Renal pelvis (tissue), 4 donors: ENCODE results near the gene JHY. TPM values are rescaled to one million over a fixed set of nuclear protein-coding genes. Genes with fewer than 3 reads are reported as not detected.

Source experiments
- DNase-seq: peaks from one replicate; pipeline ENCODE4 v3.0.0-alpha.2; 2013
- polyA plus RNA-seq, 3 donors: library from polyadenylated mRNA; unstranded; fragments of 120-200 nt; gene quantifications; one replicate each; pipeline ENCODE4 v1.2.1, GENCODE V29; 2013; ENCODE audit not compliant: insufficient read length in 3 of 3

The JHY gene
- polyA plus RNA-seq, 3 donors, result 11.0 to 12.5 (median 11.4) TPM

DNA sequence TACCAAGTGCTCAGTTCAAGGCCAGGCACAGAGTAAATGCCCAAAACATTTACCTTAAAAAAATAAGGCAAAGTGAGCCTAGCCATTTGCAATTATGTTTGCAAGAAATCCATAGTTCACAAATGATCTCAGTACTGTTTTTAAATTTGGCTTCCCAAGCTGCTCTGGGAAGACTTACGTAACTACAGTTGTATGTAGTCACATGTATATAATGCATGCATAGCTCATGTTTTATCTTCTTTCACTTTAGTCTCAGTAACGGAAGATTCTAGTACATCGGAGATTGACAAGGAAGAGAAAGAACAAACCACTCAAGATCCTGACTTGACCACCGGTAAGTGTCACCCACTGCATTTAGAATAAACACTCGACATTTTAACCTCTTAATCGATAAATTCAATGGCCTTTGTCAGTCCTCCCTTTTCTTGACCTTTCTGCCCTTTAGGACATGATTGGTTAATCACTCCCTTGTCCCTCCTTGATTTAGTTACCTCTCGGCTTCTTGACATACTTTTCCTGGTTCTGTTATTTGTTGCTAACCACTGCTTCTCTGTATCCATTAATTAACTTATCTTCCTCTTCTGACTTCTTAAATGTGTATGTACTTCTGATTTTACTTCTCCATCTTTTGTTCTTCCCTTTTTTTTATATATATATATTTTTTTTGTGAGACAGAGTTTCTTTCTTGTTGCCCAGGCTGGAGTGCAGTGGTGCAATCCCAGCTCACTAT is 18.0 kb upstream of the JHY start:
- DNase-seq, result no peak

GRCh38 chr11:122869622-122870021 is 12.9 kb upstream of the JHY start:
- DNase-seq, result no peak

DNA sequence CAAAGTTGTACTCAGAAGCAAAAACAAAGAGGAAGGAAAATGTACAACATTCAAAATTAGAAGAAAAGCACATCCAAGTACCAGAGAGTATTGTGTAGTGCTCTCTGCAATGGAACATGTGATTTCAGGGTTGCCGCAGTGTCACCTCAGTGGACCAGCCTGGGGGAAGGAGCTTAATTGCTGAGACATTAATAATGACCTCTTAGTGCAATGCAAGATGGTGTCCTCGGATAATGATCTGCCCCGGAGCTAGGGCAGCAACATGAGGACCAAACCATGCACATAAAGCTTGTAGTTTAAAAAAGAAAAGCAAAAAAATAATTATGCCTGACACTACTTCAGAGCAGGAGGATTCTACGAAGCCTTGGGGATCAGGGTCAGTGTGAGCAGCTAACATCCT is 11.3 kb upstream of the JHY start:
- DNase-seq, result no peak

- DNase-seq, result no peak
Observed at GRCh38 chr11:122872046-122872445, 10.5 kb upstream of the JHY start.

- DNase-seq, result no peak
Observed at GRCh38 chr11:122874991-122875390, 7.6 kb upstream of the JHY start.

DNA sequence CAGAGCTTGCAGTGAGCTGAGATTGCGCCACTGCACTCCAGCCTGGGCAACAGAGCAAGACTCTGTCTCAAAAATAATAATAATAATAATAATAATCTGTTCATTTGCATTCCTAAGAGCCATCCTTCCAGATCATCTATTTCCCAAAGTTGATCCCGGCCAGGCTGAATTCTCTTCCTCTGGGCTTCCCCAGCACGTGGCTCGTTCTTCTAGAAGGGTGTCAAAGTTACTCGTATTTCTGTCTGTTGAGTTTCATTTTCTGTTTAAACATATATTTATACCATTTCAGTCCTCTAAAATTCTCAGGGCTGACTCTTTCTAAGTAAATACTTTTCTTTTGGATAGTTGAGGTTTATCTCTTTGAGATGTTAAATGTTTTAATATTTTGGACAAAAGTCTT is 4.8 kb upstream of the JHY start:
- no peak for DNase-seq

DNA sequence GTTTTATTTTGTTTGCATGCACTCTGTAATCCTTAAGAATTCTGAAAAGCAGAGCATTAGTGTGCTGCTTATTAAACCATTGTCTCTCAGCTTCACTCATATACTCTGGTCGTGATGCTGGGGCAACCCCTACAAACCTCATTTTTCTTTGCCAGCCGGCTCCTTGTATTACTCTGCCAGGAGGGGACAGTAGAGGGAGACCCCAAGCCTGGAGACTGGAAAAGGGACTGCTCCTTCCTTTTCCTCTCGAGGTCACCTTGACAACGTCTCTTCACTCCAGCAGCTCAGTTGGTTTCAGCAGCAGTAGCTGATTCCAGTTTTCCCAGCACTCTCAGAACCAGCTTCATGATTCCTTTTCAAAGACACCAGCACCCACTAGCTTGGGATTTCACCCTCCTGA is 2.8 kb upstream of the JHY start:
- DNase-seq, result no peak

DNA sequence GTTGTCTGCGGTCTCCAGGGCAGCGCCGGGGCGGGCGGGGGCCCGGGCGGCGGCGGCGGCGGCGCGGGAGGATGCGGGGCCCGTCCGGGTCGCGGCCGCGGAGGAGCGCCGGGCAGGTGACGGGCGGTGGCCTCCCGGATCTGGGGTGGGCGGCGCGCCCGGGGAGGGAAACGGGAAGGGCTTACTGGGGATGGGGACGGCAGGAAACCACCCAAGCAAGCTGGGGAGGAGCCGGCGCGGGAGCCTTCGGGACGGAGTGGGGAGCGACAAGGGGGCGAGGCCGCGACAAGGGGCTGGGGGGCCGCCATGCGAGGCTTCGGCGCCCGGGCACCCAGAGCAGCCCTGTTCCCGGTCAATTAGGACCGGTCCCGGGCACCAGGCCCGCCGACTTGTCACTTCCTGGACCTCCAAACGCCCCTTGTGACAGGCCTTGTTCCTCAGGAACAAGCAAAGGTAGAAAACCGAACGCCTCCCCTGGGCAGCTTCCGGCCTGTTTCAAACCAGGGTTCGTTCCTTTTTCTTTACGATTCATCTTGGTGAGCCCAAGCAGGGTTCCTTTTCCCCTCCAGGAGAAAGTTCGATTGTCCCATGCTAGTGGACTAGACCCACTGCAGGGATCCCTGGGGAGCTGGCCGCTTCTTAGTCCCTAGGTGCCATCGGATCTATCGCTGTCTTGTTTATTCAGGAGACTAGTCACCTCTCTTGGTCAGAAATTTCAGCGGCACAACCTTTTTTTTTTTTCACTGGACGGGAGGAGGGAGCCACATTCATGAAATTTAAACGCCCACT is 492 bp downstream of the JHY start:
- DNase-seq, result peak; percentile 73

DNA sequence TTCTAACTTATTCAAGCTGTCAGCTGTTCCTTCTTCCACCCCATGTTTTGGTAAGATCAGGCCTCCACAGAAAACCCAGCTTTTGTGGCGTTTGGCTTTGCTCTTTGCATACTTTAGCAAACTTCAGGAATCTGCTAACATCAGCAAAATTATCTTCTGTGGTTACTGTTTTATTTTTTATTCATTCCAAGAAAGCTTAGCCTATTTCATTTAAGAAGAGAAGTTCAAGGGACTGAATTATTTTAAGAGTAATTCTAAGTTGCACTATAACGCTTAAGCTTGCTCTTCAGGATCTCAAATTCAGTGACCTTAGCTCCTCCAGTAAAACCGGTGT is 1.1 kb downstream of the JHY start:
- DNase-seq, result no peak

DNA sequence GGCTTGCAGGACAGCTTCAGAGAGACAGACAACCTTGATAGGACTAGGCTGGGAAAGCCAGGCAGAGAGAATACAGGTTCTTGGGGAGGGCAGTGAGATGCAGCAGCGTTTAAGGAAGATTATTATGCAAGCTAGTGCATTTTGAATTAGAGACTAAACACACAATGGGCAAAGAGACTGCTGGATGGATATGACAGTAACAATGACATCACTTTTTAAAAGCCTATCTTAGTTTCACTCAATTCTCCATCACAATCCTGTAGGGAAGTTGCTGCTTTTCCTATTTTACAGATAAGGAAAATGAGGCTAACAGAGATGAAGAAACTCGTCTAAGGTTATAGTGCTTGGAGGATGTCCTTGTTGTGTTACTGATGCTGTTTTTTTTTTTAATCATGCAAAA is 5.6 kb downstream of the JHY start:
- no peak for DNase-seq

GRCh38 chr11:122893131-122893530 is 10.6 kb downstream of the JHY start:
- DNase-seq, result peak; percentile 43

GRCh38 chr11:122895563-122895962 is 13.0 kb downstream of the JHY start:
- no peak for DNase-seq

DNA sequence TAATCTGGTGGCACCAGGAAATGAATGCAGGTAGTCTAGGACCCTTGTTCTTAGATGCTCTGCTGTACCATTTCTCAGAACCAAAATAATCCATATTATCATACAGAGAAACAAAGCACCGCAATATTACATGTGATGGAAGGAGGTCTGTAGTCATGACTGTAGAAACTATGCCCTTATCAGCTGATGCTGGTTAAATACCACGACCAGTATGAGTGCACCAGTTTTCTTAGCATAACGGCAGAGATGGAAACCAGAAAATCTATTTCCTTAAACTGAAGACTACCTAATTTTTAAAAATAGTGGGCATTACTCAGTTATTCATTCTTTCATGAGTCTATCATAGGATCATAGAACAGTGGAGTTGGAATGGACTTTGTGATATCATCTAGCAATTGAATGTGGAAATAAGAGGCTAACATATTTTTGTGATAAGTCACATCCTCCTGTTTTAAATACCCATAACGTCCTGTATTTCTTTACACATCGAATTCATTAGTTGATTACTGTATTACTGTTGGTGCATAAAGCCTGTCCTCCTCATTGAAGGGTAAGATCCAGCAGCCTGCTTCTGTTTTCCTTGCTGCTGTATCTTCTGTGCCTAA is 15.1 kb downstream of the JHY start:
- DNase-seq, result no peak

DNA sequence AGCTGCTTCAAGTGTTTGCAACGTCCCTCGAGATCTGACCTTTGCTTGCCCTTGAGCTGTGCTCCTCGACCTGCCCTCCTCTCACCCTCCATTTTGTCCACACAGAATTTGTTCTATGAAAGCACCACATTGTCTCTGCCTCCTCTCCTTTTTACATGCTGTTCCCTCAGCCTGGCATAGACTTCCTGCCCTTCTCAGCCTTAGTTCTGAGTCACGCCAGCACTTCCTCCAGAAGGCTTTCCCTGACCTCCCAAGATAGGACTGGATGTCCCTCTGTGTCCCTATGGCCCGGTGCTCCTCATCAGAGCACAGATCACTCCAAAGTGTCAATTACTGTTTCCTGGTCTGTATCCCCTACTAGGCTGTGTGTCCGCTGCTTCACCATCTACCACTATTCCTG is 16.2 kb downstream of the JHY start:
- DNase-seq, result no peak

GRCh38 chr11:122900587-122901202 is 18.1 kb downstream of the JHY start:
- DNase-seq, result no peak

DNA sequence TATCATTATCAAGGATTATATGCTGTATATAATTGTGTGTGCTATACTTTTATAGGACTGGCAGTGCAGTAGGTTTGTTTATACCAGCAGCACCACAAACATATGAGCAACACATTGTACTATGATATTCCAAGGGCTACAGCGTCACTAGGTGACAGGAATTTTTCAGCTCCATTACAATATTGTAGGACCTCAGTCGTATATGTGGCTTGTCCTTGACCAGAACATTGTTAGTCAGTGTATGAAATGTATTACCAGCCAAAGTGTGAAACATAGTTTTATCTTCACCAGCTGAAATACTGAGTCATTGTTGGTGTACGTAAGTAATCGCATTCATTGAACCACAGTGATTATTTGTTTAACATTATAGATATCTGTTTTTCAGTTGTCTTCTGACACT is 20.4 kb downstream of the JHY start:
- no peak for DNase-seq

- DNase-seq, result no peak
Observed at GRCh38 chr11:122910775-122911174, 28.2 kb downstream of the JHY start.

GRCh38 chr11:122917311-122917710 is 34.8 kb downstream of the JHY start:
- no peak for DNase-seq

DNA sequence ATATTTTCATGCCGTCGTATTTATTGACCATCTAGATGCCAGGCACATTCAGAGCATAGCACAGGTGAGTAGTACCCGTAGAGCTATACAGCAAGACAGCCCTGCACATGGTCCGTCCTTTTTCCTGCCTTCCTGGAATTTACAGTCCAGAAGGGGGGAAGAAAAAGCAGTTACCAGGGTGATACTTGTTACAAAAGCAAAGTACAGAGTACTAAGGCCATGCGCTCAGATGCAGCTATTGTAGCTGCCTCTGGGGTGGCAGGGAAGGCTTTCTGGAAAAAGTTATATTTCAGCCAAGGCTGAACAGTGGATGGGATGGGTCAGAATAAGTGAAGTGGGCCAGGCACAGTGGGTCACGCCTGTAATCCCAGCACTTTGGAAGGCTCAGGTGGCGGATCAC is 36.2 kb downstream of the JHY start:
- DNase-seq, result no peak

- DNase-seq, result no peak
Observed at GRCh38 chr11:122920579-122920978, 38.0 kb downstream of the JHY start.

DNA sequence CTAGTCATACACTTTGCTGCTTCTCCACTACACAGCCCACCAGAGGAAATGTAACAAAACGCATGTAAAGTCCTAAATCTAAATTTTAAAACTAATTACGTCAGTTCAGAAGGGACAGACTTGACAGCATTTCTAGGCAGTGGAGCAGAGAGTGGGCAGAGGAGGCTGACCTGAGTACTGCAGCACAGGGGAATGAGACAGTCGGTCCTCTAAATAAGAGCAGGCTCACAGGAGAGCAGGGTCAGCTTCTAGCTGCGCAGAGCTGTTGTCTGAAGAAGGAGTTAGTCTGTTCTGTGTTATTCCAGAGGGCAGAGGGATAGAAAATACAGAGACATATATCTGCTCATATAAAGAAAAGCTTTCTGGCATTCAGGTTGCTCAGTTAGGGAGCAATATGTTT is 40.3 kb downstream of the JHY start:
- no peak for DNase-seq

DNA sequence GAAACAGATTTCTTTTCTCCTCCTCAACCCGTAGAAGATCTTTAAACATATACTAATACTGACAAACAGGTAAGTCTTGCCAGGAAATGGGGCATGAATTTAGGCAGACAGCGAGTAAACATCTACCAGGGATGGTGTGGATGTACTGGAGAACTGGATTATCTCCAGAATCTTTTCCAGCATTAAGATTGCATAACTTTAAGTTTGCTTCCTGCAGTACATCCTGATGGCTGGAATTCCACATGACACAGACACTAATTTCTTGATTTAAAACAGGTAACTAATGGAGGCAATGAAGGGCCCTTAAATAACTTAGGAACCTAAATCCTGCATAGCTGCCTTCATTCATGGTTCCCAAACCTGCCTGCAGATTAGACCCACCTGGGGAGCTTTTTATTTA is 40.7 kb downstream of the JHY start:
- DNase-seq, result no peak

DNA sequence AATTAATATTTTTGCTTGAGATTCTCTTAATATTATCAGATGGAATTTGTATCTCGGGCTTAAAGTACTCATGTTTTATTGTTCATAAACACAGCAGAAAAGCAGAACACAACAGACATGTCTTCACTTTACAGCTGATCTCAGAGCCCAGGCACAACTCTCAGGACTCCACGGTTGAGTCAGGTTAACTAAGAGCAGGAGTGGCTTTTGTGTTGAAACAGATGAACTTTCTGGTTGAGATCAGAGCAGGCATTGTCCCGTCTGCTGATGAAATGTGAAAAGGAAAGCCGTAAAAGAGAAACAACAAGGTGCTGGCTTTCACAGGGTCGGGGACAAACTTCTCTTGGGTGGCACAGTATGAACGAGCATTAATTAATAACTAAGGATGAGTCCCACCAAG is 49.0 kb downstream of the JHY start:
- no peak for DNase-seq
